Measurements from ENCODE around the gene GLUL. TPM values are rescaled to one million over a fixed set of nuclear protein-coding genes. Genes with fewer than 3 reads are reported as not detected.

The GLUL gene
- total RNA-seq, 3 donors from 2014 or later = 1,940 to 10,612 (median 2,824) TPM

DNA sequence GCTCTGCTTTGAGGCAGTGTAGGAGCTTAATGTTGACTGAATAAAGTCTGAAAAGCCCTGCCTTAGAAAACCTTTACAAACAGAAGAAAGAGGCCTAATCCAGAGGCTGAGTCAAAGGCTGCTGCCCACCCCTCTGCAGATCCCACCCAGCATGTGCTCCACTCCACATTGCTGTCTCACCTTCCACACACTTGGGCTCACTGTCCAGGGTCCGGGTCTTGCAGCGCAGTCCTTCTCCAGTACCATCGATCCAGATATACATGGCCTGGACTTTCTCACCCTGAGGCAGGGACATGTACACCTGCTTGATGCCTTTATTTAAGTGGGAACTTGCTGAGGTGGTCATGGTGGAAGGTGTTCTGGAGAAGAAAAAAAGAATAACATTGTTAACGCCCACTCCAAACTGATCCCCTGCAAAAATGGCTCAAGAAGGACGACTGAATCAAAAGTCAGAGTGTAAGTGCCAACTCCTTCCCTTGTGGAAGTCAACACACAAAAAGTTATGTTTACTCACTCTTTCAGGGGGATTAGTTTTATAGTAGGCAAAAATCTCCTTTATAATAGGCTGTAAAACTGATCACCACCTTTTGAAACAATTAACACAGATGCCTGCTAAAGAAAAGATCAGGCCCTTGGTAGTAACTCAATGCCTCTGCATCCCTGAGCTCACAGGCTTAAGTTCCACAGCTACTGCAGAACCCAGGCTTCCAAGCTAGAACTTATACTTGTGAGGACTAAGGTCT, 3.0 kb downstream of the GLUL start:
- TF ChIP-seq POLR2AphosphoS5 (IDR thresholded peaks at IDR 0.05) = peak in 1 of 3 donors; percentile 63
- TF ChIP-seq, protein P1, sequence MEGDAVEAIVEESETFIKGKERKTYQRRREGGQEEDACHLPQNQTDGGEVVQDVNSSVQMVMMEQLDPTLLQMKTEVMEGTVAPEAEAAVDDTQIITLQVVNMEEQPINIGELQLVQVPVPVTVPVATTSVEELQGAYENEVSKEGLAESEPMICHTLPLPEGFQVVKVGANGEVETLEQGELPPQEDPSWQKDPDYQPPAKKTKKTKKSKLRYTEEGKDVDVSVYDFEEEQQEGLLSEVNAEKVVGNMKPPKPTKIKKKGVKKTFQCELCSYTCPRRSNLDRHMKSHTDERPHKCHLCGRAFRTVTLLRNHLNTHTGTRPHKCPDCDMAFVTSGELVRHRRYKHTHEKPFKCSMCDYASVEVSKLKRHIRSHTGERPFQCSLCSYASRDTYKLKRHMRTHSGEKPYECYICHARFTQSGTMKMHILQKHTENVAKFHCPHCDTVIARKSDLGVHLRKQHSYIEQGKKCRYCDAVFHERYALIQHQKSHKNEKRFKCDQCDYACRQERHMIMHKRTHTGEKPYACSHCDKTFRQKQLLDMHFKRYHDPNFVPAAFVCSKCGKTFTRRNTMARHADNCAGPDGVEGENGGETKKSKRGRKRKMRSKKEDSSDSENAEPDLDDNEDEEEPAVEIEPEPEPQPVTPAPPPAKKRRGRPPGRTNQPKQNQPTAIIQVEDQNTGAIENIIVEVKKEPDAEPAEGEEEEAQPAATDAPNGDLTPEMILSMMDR (IDR thresholded peaks at IDR 0.05) = no peak
- Histone ChIP-seq H3K36me3 (peaks cover 21% of the 10 kb centered on the region), H3K27ac (peak overlapping the region; percentile 99), H3K4me3 (peak overlapping the region; percentile 86 to 96 (median 90)), H3K27me3 (no peaks in the 10 kb centered on the region), H3K4me1 (peaks cover 0 to 2% of the 10 kb centered on the region in 2 donors), H3K9me3 (no peaks in the 10 kb centered on the region)
- intact Hi-C loops (cut with DNase I; ENCODE audit: low total_unique reads) = no loop called here
- no peak for DNase-seq (ENCODE audit: low spot score in 2 of 2)

DNA sequence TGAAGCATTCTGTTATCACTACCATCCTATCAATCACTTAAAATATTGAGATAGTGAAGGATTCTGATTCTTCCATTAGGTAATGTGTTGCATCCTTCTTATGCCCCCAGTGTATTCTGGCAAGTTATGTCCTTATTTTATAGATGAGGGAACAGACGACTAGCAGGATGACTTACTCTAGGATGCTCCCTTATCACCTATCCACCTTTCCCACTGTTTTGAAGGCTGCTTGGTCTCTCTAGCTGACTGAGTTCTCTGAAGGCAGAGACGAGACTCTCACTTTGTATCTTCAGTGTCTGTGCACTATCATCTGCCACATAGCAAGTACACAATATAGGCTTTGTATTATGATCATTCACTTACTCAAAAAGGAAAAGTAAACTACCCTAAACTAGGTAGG, 4.0 kb downstream of the GLUL start:
- intact Hi-C loops (cut with DNase I; ENCODE audit: low total_unique reads) = no loop called here
- H3K36me3 ChIP-seq = peaks cover 21% of the 10 kb centered on the region
- no peaks in the 10 kb centered on the region for H3K27me3 ChIP-seq
- H3K27ac ChIP-seq = no peak overlapping the region
- H3K4me1 ChIP-seq = peaks cover 0 to 2% of the 10 kb centered on the region in 2 donors
- H3K9me3 ChIP-seq = no peaks in the 10 kb centered on the region
- TF ChIP-seq, protein P1 (IDR thresholded peaks at IDR 0.05) = no peak
- TF ChIP-seq POLR2AphosphoS5 (IDR thresholded peaks at IDR 0.05) (no peak), POLR2A (IDR thresholded peaks at IDR 0.05) (no peak)
- no peak for DNase-seq (ENCODE audit: low spot score in 2 of 2)
- peak overlapping the region; percentile 86 to 96 (median 90) for H3K4me3 ChIP-seq

DNA sequence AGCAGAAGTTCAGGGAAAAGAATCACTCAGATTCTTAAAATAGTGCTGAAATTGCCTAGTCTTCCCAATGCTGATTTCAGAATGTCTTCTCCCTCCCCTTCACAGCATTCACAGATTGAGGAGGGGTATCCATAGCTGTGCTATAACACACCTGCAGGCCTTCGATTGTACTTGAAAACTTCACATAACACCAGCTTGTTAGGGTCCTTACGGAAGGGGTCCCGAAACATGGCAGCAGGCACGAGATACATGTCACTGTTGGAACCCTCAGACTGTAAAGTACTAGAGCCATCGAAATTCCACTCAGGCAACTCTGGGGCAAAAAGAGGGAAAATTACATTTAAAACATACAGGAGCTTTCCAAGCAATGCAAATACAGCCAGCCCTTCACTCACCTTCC, 4.6 kb downstream of the GLUL start:
- intact Hi-C loops (cut with DNase I; ENCODE audit: low total_unique reads) = no loop called here
- Histone ChIP-seq H3K36me3 (peaks cover 21% of the 10 kb centered on the region), H3K27me3 (no peaks in the 10 kb centered on the region), H3K4me3 (peak overlapping the region in 2 of 3 donors; percentile 90 to 96), H3K27ac (peak overlapping the region; percentile 40 to 51), H3K9me3 (no peaks in the 10 kb centered on the region), H3K4me1 (peaks cover 0 to 2% of the 10 kb centered on the region in 2 donors)
- no peak for DNase-seq (ENCODE audit: low spot score in 2 of 2)
- TF ChIP-seq POLR2AphosphoS5 (IDR thresholded peaks at IDR 0.05) (peak in 1 of 3 donors; percentile 10), POLR2A (IDR thresholded peaks at IDR 0.05) (no peak)

DNA sequence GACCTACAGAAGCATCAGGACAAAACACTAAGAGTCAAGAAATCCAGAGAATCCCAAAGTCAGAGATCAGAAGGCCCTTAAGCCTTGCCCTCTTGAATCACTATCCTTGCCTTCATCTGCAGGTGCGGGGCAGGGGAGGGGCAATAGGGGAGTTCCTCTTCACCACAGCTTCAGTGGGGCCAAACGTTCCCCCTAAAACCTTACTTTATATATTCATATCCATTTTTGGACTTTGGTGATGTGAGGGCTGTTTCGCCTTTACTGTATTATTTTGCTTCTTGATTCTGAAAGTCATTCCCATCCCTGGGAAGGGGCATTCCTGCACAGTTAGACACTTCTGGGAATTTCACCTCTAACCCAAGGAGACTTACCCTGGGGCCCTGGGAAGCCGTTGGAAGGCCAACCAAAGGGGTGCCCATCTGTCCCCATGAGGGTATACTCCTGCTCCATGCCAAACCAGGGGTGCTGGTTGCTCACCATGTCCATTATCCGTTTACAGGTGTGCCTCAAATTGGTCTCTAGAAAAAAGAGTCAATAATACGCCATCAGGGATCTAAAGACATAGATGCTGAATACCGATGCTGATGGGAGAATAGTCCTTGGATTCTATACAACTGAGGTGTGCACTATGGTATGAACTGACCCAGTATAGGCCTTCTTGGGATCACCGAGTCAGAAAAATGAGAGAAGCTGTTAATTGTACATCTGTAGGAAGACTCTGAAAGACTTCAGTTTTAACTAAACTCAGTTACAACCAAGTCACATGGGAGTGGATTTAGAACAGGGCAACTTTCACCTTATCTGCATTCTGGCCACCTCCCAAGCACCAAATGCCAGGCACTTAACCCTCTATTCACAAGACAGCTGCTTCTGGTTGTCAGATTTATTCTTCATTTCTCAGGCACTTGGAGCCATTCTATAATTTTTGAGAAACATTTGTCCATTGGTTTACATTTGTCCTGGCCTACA, 5.4 kb downstream of the GLUL start:
- H3K4me1 ChIP-seq = peaks cover 0 to 2% of the 10 kb centered on the region in 2 donors
- peaks cover 21% of the 10 kb centered on the region for H3K36me3 ChIP-seq
- no peak for DNase-seq (ENCODE audit: low spot score in 2 of 2)
- no peak for TF ChIP-seq POLR2AphosphoS5 (IDR thresholded peaks at IDR 0.05)
- TF ChIP-seq POLR2A (IDR thresholded peaks at IDR 0.05) = peak; percentile 12
- H3K9me3 ChIP-seq = no peaks in the 10 kb centered on the region
- intact Hi-C loops (cut with DNase I; ENCODE audit: low total_unique reads) = no loop called here
- peak overlapping the region; percentile 40 to 51 for H3K27ac ChIP-seq
- H3K4me3 ChIP-seq = peak overlapping the region in 2 of 3 donors; percentile 90 to 96
- no peaks in the 10 kb centered on the region for H3K27me3 ChIP-seq

DNA sequence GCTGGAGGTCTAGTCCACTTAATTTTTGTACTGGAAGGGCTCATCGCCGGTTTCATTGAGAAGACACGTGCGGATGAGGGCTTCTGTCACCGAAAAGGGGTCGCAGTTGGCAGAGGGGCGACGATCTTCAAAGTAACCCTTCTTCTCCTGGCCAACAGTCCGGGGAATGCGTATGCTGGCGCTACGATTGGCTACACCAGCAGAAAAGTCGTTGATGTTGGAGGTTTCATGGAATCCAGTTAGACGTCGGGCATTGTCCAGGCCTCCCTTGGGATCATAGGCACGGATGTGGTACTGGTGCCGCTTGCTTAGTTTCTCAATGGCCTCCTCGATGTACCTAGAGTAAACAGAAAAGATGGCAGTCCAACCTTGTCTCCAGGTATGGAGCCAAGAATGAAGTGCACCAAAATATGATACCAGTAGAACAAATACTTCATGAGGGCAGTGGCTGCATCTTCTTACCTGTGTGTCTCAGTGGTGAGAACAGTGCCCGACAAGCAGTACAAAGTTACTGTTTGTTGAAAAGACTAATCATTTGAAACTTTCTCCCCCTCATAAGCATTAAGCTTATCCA, 7.1 kb downstream of the GLUL start:
- Histone ChIP-seq H3K27ac (peak overlapping the region in 1 of 2 donors; percentile 1), H3K36me3 (peaks cover 21% of the 10 kb centered on the region)

DNA sequence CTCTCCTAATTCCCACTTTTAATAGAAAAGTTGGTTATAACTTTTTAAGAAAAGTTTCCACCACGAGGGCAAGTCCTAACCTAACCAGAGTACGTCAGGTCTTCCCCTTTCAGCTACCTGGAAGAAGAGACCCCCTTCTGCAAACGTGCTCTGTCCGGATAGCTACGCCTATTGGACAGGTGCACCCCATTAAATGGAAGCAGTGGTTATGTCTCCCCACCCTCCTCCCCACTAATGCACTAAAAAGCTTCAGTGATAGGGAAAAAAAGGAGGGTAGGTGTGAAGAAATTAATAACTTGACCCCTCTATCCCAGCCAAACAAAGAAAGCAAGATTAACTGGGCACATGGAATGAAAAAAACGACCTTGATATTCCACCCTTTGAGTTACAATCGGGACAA, 7.7 kb downstream of the GLUL start:
- TF ChIP-seq, protein P1 (IDR thresholded peaks at IDR 0.05) = no peak
- peak in 1 of 3 donors; percentile 9 for TF ChIP-seq POLR2AphosphoS5 (IDR thresholded peaks at IDR 0.05)
- Histone ChIP-seq H3K36me3 (peaks cover 21% of the 10 kb centered on the region), H3K27ac (no peak overlapping the region)

More for the DNA sequence above, 7.1 kb downstream of the GLUL start:
- Histone ChIP-seq H3K27me3 (no peaks in the 10 kb centered on the region), H3K9me3 (no peaks in the 10 kb centered on the region), H3K4me1 (peaks cover 0 to 2% of the 10 kb centered on the region in 2 donors), H3K4me3 (peak overlapping the region in 1 of 3 donors; percentile 3)
- DNase-seq (ENCODE audit: low spot score in 2 of 2) = no peak
- intact Hi-C loops (cut with DNase I; ENCODE audit: low total_unique reads) = no loop called here
- no peak for TF ChIP-seq POLR2A (IDR thresholded peaks at IDR 0.05)
- peak in 1 of 3 donors; percentile 64 for TF ChIP-seq POLR2AphosphoS5 (IDR thresholded peaks at IDR 0.05)

More for the DNA sequence above, 7.7 kb downstream of the GLUL start:
- Histone ChIP-seq H3K9me3 (no peaks in the 10 kb centered on the region), H3K27me3 (no peaks in the 10 kb centered on the region), H3K4me3 (no peak overlapping the region), H3K4me1 (peaks cover 0 to 2% of the 10 kb centered on the region in 2 donors)
- intact Hi-C loops (cut with DNase I; ENCODE audit: low total_unique reads) = no loop called here
- DNase-seq (ENCODE audit: low spot score in 2 of 2) = no peak

Data from breast epithelium (tissue), 4 donors.